Suppressor macrophage treated with lipopolysaccharide for 1 hour (primary cell): Measurements from ENCODE around the gene ENKUR.

Experiments used
- DNase-seq, 3 donors: peaks; one replicate each; pipeline ENCODE4 v3.0.0-alpha.2; 2020 to 2022

ENKUR gene, protein sequence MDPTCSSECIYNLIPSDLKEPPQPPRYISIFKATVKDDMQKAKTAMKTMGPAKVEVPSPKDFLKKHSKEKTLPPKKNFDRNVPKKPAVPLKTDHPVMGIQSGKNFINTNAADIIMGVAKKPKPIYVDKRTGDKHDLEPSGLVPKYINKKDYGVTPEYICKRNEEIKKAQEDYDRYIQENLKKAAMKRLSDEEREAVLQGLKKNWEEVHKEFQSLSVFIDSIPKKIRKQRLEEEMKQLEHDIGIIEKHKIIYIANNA

GRCh38 chr10:25015828-25016375 lies at the start of gene ENKUR:
TSS of gene ENKUR (minus strand) at chr10:25016158. CDS start at chr10:25015936, 222 bp downstream.
- peak; percentile 92 to 95 (median 95) for DNase-seq

GRCh38 chr10:25064401-25064800 lies 48.4 kb upstream of the ENKUR start:
- DNase-seq: no peak

- no peak for DNase-seq
These were observed 47.7 kb upstream of the ENKUR start for GRCh38 chr10:25063644-25064043.

GRCh38 chr10:25063157-25063556 lies 47.2 kb upstream of the ENKUR start:
- DNase-seq: no peak

- peak; percentile 7 to 42 (median 17) for DNase-seq
These were observed 45.9 kb upstream of the ENKUR start for GRCh38 chr10:25061711-25062449.

DNA sequence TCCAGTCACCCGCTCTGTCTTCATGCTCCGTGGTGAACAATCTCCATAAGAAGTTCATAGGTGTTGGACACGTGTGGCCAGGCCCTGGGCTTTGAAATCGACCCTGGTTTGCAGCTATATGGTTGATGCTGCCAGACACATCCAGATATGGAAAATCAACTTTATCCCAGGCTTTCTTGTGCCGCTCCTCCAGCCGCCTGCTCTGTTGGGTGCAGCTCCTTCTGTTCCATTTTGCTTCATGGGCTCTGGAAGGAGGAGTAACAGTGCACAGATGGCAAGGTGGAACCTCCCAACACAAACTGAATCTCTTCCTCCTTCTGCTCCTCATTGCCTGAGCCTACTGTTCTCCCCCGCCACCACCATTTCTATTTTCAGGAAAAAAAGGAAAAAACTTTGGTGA lies 45.2 kb upstream of the ENKUR start:
- no peak for DNase-seq

DNA sequence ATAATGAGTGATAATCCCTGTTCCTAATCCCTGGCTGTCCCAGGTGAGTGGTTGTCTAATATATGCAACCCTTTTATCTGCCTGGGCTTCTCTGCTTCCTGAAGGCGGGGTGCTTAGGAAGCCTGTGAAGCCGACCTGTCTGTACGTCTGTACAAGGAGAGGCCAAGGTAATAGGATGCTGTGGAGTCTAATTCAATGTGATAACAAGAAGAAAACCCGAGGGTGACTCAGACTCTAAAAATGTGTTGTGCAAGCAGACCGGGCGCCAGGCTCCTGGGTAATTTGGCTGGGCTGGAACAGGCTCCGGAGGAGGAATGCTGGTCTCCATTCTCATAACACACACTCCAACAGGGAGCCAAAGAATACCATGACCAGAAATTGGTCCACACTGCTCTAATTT lies 44.0 kb upstream of the ENKUR start:
- no peak for DNase-seq

GRCh38 chr10:25057886-25058285 lies 41.9 kb upstream of the ENKUR start:
- DNase-seq: no peak

GRCh38 chr10:25056726-25057125 lies 40.8 kb upstream of the ENKUR start:
- no peak for DNase-seq

- DNase-seq: no peak
These were observed 36.1 kb upstream of the ENKUR start for GRCh38 chr10:25052012-25052411.

- no peak for DNase-seq
These were observed 34.4 kb upstream of the ENKUR start for GRCh38 chr10:25050402-25050801.

GRCh38 chr10:25049966-25050365 lies 34.0 kb upstream of the ENKUR start:
- DNase-seq: no peak

DNA sequence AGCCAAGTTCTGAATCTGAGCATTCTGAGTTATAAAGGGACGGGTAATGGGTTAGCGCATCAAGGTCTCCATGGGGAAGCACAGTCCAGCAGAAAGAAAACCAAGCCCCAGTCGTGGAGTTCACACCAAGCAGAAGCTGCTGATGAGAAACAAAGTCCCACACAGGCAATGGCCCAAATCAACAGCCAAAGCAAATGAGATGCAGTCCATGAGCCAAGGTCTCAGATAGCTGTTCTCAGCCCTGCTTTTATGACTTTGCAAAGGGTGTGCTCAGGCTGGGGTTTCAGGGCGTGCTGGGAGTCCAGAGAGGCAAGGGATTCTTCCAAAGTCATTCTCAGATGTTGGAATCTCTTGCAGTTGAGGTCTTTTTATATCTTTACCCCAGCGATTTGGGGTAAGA lies 32.5 kb upstream of the ENKUR start:
- DNase-seq: no peak

DNA sequence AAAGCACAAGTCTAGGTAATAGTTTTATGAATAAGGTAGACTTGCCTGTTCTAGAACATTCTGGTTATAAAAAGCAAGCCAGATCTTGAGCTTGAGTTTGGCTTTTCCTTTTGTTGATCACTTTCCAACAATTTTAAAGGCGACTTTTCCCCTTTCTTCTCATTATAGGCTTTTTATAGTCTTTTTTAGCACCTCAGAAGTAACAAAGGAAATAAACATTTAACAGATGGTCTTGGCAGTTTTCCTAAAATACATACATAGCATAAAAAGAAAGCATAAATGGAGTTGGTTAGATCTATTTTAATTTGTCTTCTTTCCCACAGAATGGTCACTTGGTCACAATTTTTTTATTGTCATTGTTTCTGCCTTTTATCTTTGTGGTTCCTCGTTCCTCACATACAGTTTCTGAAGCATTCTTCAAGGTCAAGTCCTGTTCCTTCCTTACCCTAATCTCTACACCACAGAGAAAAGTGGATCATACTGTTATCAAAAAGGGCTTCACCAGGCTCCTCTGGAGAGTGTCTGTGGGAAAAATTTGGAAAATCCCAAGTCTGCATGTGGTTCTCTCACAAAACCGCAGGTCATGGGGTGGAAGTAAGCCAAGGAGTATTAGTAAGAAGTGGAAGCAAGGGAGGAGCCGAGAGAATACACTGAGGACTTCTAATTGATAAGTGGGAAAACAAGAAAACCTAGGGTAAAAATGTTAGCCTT lies 31.8 kb upstream of the ENKUR start:
- DNase-seq: peak in 1 of 3 donors; percentile 2

DNA sequence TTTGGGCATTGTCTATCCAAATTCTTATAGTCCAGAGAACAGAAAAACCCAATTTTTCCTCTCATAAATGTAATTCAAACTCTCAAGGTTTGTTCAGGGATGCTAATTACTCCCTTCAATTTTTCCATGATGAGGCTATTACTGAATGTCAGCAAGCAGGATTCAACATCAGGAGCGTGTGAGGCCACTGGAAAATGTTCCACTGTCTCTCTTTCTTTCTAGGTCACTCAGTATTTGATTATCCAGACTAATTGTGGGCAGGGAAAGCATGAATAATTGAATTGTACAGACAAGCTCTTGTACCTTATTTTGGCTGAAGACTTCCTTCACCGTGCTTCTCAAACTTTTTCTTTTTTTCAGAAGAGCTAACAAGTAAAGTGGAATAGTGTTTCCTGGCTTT lies 31.1 kb upstream of the ENKUR start:
- DNase-seq: no peak

GRCh38 chr10:25046641-25047040 lies 30.7 kb upstream of the ENKUR start:
- DNase-seq: no peak

DNA sequence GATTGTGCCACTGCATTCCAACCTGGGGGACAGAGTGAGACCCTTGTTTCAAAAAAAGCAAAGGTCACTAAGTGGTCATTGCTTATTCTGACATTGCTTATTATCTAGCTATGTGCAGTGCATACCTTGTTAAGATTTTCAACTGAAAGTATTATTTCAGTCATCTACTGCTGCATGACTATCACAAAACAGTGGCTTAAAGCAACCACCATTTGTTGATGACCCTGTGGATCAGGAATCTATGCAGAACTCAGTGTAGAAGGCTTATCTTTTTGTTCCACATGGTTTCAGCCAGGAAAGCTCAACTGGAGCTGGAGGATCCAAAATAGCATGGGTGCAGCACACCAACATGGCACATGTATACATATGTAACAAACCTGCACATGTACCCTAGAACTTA lies 23.6 kb upstream of the ENKUR start:
- no peak for DNase-seq

DNA sequence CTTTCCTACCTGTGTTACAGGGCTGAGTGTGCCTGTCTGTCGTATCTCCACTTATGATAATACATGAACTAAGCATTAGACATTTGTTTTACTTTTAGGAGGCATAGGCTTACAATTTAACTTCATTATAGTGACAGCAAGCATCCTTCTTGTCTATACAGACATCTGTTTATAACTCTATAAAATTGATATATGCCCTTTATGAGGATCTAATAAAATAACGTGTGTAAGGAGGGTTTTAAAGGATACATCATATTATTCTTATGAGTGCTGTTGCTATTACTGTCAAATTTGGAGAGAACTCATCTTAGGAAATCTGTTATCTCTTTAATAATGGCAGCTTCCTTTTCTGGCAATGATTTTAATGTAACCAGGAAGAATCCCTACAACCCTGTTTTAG lies 22.4 kb upstream of the ENKUR start:
- no peak for DNase-seq

GRCh38 chr10:25036381-25036780 lies 20.4 kb upstream of the ENKUR start:
- no peak for DNase-seq

- no peak for DNase-seq
These were observed 13.6 kb upstream of the ENKUR start for GRCh38 chr10:25029519-25029918.

GRCh38 chr10:25028711-25029110 lies 12.8 kb upstream of the ENKUR start:
- DNase-seq: no peak

- DNase-seq: peak in 2 of 3 donors; percentile 21 to 50
These were observed 10.5 kb upstream of the ENKUR start for GRCh38 chr10:25026463-25026862.

DNA sequence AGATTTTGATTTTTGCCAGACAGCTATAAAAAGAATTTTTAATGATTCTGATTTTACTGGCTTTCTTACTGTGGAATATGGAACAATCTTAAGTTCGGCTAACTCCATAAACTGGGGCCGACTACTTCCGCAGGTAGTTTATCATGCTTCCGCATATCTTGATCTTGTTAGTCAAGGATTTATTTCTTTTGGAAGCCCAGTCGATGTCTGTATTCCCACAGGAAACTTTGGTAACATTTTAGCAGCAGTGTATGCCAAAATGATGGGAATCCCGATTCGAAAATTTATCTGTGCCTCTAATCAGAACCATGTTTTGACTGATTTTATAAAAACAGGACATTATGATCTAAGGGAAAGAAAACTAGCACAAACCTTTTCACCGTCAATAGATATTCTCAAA lies 8.6 kb upstream of the ENKUR start:
- no peak for DNase-seq

- peak; percentile 6 to 30 (median 27) for DNase-seq
These were observed 7.3 kb upstream of the ENKUR start for GRCh38 chr10:25023278-25023677.
